H1 (cell line): ENCODE measurements around the gene TMEM273. TPM values are rescaled to one million over a fixed set of nuclear protein-coding genes. Genes with fewer than 3 reads are reported as not detected.

ENCODE experiments used
- CTCF ChIA-PET: fragments of 300-600 bp; sonication (Branson Sonifier 250); formaldehyde crosslinking; loops from one replicate; lab custom pipeline; 2021; ENCODE audit not compliant: partially characterized antibody; lab: Charles Lee
- POLR2A ChIA-PET: fragments of 300-600 bp; sonication (Branson Sonifier 250); formaldehyde crosslinking; loops from one replicate; lab custom pipeline; 2021; ENCODE audit warnings: inconsistent platforms; ENCODE audit not compliant: partially characterized antibody; lab: Charles Lee
- DNase-seq, 2 experiments: peaks; one replicate each; pipeline versions ENCODE4 v3.0.0 to v3.0.0-alpha.2; 2010 to 2022; ENCODE audit warnings: low spot score in 2 of 2, low read depth in 1 of 2, mixed read lengths in 1 of 2
- FAIRE-seq: peaks from 2 replicates; lab custom pipeline; 2011; peaks lifted over from hg19 to GRCh38; lab: Jason Lieb, UNC
- H2AFZ ChIP-seq: 2 replicates; pipeline ENCODE4 v1.8.1; 2012; ENCODE audit warnings: low read length, inconsistent platforms
- H2AK5ac ChIP-seq: 2 replicates; pipeline ENCODE4 v1.6.1; 2013; ENCODE audit warnings: low read depth, low read length
- H2BK120ac ChIP-seq: replicated peaks from 2 replicates; pipeline ENCODE3; 2013; ENCODE audit warnings: low read depth, low read length, inconsistent platforms
- H2BK12ac ChIP-seq: 2 replicates; pipeline ENCODE4 v1.6.1; 2013; ENCODE audit warnings: low read depth, low read length
- H2BK15ac ChIP-seq: 2 replicates; pipeline ENCODE4 v1.6.1; 2013; ENCODE audit warnings: low read length
- H2BK20ac ChIP-seq: 2 replicates; pipeline ENCODE4 v1.6.1; 2013; ENCODE audit warnings: low read length
- H2BK5ac ChIP-seq: 2 replicates; pipeline ENCODE4 v1.6.1; 2013; ENCODE audit warnings: low read depth, low read length
- H3K14ac ChIP-seq: 2 replicates; pipeline ENCODE4 v1.6.1; 2013; ENCODE audit warnings: inconsistent platforms; ENCODE audit not compliant: insufficient read length
- H3K18ac ChIP-seq: 2 replicates; pipeline ENCODE4 v1.6.1; 2013; ENCODE audit warnings: low read length; ENCODE audit errors: extremely low read depth
- H3K23ac ChIP-seq: 2 replicates; pipeline ENCODE4 v1.6.1; 2013; ENCODE audit warnings: inconsistent platforms; ENCODE audit not compliant: insufficient read length
- H3K23me2 ChIP-seq: 2 replicates; pipeline ENCODE4 v1.6.1; 2013; ENCODE audit warnings: low read depth, low read length
- H3K27ac ChIP-seq: 2 replicates; pipeline ENCODE4 v1.6.1; 2011; ENCODE audit warnings: low read depth, low read length, inconsistent platforms
- H3K27me3 ChIP-seq, 4 experiments: replicated peaks in 1 of 4; 1 replicate in 1 of 4; 2 replicates in 3 of 4; pipeline versions ENCODE4 v1.6.1 to v1.8.1; 2011 to 2013; ENCODE audit warnings: low read length in 3 of 4, mild to moderate bottlenecking in 3 of 4, inconsistent platforms in 2 of 4, mixed read lengths in 2 of 4, moderate library complexity in 1 of 4; ENCODE audit not compliant: control insufficient read depth in 3 of 4, insufficient read depth in 3 of 4; ENCODE audit errors: extremely low read depth in 1 of 4
- H3K36me3 ChIP-seq, 4 experiments: 2 replicates each; pipeline versions ENCODE4 v1.6.1 to v1.8.1; 2011 to 2013; ENCODE audit warnings: mild to moderate bottlenecking in 4 of 4, low read length in 3 of 4, moderate library complexity in 2 of 4, control low read depth in 1 of 4, inconsistent platforms in 1 of 4; ENCODE audit not compliant: insufficient read depth in 4 of 4, control insufficient read depth in 2 of 4
- H3K4ac ChIP-seq: replicated peaks from 2 replicates; pipeline ENCODE3; 2013; ENCODE audit warnings: low read length, low read depth, mixed read lengths, inconsistent platforms; ENCODE audit not compliant: insufficient read length
- H3K4me1 ChIP-seq, 4 experiments: replicated peaks in 1 of 4; 1 replicate in 1 of 4; 2 replicates in 3 of 4; pipeline versions ENCODE4 v1.6.1 to v1.8.1; 2011 to 2013; ENCODE audit warnings: low read length in 3 of 4, inconsistent platforms in 2 of 4, mixed read lengths in 1 of 4; ENCODE audit not compliant: insufficient read depth in 4 of 4, control insufficient read depth in 3 of 4
- H3K4me2 ChIP-seq, 2 experiments: 2 replicates each; pipeline versions ENCODE4 v1.6.1 to v1.8.1; 2011 to 2013; ENCODE audit warnings: low read depth in 2 of 2, low read length in 2 of 2, control low read depth in 1 of 2, inconsistent platforms in 1 of 2, mild to moderate bottlenecking in 1 of 2; ENCODE audit not compliant: insufficient read depth in 1 of 2
- H3K4me3 ChIP-seq, 4 experiments: fragments of 200-600, 300-600 bp in 1 of 4; sonication (generic), shearing (Covaris generic), sonication (Bioruptor Twin) in 1 of 4; 2 replicates each; pipeline versions ENCODE4 v1.5.1 to v1.8.1; 2011 to 2016; ENCODE audit warnings: low read length in 4 of 4, low read depth in 3 of 4, control low read depth in 2 of 4, inconsistent platforms in 2 of 4, mild to moderate bottlenecking in 2 of 4, mixed read lengths in 1 of 4, moderate library complexity in 1 of 4; ENCODE audit not compliant: insufficient read depth in 2 of 4; ENCODE audit errors: extremely low read depth in 1 of 4
- H3K56ac ChIP-seq: replicated peaks from 2 replicates; pipeline ENCODE3; 2013; ENCODE audit warnings: low read depth, mild to moderate bottlenecking, mixed read lengths, low read length, inconsistent platforms; ENCODE audit not compliant: insufficient read length
- H3K79me1 ChIP-seq: 2 replicates; pipeline ENCODE4 v1.6.1; 2013; ENCODE audit warnings: low read depth, low read length, control low read depth
- H3K79me2 ChIP-seq, 2 experiments: 2 replicates each; pipeline versions ENCODE4 v1.6.1 to v1.8.1; 2012 to 2013; ENCODE audit warnings: low read length in 2 of 2, mild to moderate bottlenecking in 2 of 2, inconsistent platforms in 1 of 2; ENCODE audit not compliant: insufficient read depth in 2 of 2, control insufficient read depth in 1 of 2
- H3K9ac ChIP-seq, 4 experiments: replicated peaks in 1 of 4; 1 replicate in 1 of 4; 2 replicates in 3 of 4; pipeline versions ENCODE4 v1.6.1 to v1.8.1; 2011 to 2013; ENCODE audit warnings: low read depth in 3 of 4, low read length in 3 of 4, control low read depth in 2 of 4, mild to moderate bottlenecking in 2 of 4, moderate library complexity in 2 of 4, inconsistent platforms in 1 of 4; ENCODE audit errors: extremely low read depth in 1 of 4
- H3K9me3 ChIP-seq, 2 experiments: 2 replicates each; pipeline versions ENCODE4 v1.6.1 to v1.8.1; 2012 to 2013; ENCODE audit warnings: mild to moderate bottlenecking in 2 of 2, moderate library complexity in 2 of 2, control low read depth in 1 of 2, inconsistent platforms in 1 of 2, low read depth in 1 of 2, low read length in 1 of 2, mixed read lengths in 1 of 2; ENCODE audit not compliant: insufficient read depth in 2 of 2
- H4K20me1 ChIP-seq, 2 experiments: replicated peaks in 1 of 2; 2 replicates each; pipeline versions ENCODE3 to v1.8.1; 2011 to 2013; ENCODE audit warnings: inconsistent platforms in 2 of 2, low read length in 2 of 2, mild to moderate bottlenecking in 1 of 2; ENCODE audit not compliant: insufficient read depth in 2 of 2, control insufficient read depth in 1 of 2
- H4K5ac ChIP-seq: 2 replicates; pipeline ENCODE4 v1.6.1; 2013; ENCODE audit warnings: low read length, low read depth, mixed read lengths, inconsistent platforms; ENCODE audit not compliant: insufficient read length
- H4K8ac ChIP-seq: 2 replicates; pipeline ENCODE4 v1.8.0; 2013; ENCODE audit warnings: mild to moderate bottlenecking, moderate library complexity, low read length, inconsistent platforms; ENCODE audit not compliant: insufficient read depth; ENCODE audit errors: extremely low read depth
- H4K91ac ChIP-seq: replicated peaks from 2 replicates; pipeline ENCODE3; 2013; ENCODE audit warnings: low read length, mixed read lengths, inconsistent platforms; ENCODE audit not compliant: insufficient read length
- EGR1 ChIP-seq: IDR thresholded peaks from 2 replicates; pipeline ENCODE4 v1.6.1; 2011; ENCODE audit warnings: low read depth, low read length, borderline replicate concordance
- KDM1A ChIP-seq: fragments of 200-600, 300-600 bp; sonication (generic); IDR thresholded peaks from 2 replicates; pipeline ENCODE4 v1.7.1; 2016; ENCODE audit warnings: mild to moderate bottlenecking, low read length, borderline replicate concordance
- KDM5A ChIP-seq: fragments of 200-600 bp; IDR thresholded peaks from 2 replicates; pipeline ENCODE4 v1.7.1; 2012; ENCODE audit warnings: mild to moderate bottlenecking, low read length, inconsistent platforms, mixed read lengths
- RAD21 ChIP-seq, 2 experiments: IDR thresholded peaks in 1 of 2; conservative IDR thresholded peaks in 1 of 2; 2 replicates each; pipeline ENCODE4 v1.6.1; 2011; ENCODE audit warnings: low read depth in 2 of 2, low read length in 2 of 2, improper control_type of control experiment in 1 of 2, inconsistent platforms in 1 of 2, mild to moderate bottlenecking in 1 of 2, moderate library complexity in 1 of 2
- RBBP5 ChIP-seq: IDR thresholded peaks from 2 replicates; pipeline ENCODE4 v1.7.1; 2012; ENCODE audit warnings: low read depth, mild to moderate bottlenecking, inconsistent platforms, low read length, moderate library complexity, borderline replicate concordance
- RFX5 ChIP-seq: IDR thresholded peaks from 2 replicates; pipeline ENCODE4 v1.6.1; 2011; ENCODE audit warnings: low read depth, low read length, improper control_type of control experiment, borderline replicate concordance
- SAP30 ChIP-seq: fragments of 300-600 bp; sonication (generic); IDR thresholded peaks from 2 replicates; pipeline ENCODE4 v1.7.1; 2012; ENCODE audit warnings: low read length, moderate library complexity, mild to moderate bottlenecking, inconsistent platforms; ENCODE audit not compliant: insufficient read depth, insufficient replicate concordance
- SIRT6 ChIP-seq: IDR thresholded peaks from one replicate; pipeline ENCODE4 v1.7.1; 2012; ENCODE audit warnings: low read length, inconsistent platforms
- SP4 ChIP-seq: IDR thresholded peaks from 2 replicates; pipeline ENCODE4 v1.6.1; 2012; ENCODE audit warnings: low read length, inconsistent platforms
- SRF ChIP-seq: IDR thresholded peaks from 2 replicates; pipeline ENCODE4 v1.6.1; 2011; ENCODE audit warnings: mild to moderate bottlenecking, low read depth, low read length, moderate library complexity
- WGBS, 2 experiments: shearing (Covaris generic) in 1 of 2; methylation state at CpG; one replicate each; pipeline versions ENCODE4 v1.1.6 to v1.1.7; 2013 to 2015; ENCODE audit warnings: low lambda C conversion rate in 2 of 2, mixed read lengths in 2 of 2, inconsistent platforms in 1 of 2, low coverage in 1 of 2, missing lambda C conversion rate in 1 of 2; ENCODE audit not compliant: insufficient replicate concordance in 2 of 2, insufficient coverage in 1 of 2, insufficient read length in 1 of 2; ENCODE audit errors: extremely low coverage in 1 of 2, missing lambda C conversion rate in 1 of 2; 5-methylcytosine and 5-hydroxymethylcytosine counted together
- polyA plus RNA-seq, 7 experiments: library from polyadenylated mRNA; depleted of rRNA in 3 of 7; stranded (reverse) in 5 of 7; unstranded in 2 of 7; fragments of >200 nt in 5 of 7; fragments of 200-250 nt in 2 of 7; gene quantifications; 1 replicate in 5 of 7; 2 replicates in 1 of 7; 4 replicates in 1 of 7; pipeline versions ENCODE4 v1.2.1 to v1.2.3, GENCODE V29; 2011 to 2013; ENCODE audit warnings: missing spikeins in 2 of 7, mixed read lengths in 2 of 7
- total RNA-seq: library from RNA; stranded (reverse); fragmentation: NEBNext Ultra II Directional; extraction: Animal tissue kit (Norgen Biotek cat#: 25700); gene quantifications from 2 replicates; pipeline ENCODE4 v1.2.1, GENCODE V29; 2021

The TMEM273 gene
- total and polyA plus RNA-seq, 2 of the 8 experiments (the other 6 are each of a cell fraction or from before 2014, with no cell fraction given), result not detected

GRCh38 chr10:49219248-49219647 is 31.1 kb upstream of the TMEM273 start:
- H2BK120ac ChIP-seq, result no peak overlapping the region
- no peaks in the 10 kb centered on the region for H3K23me2 ChIP-seq
- no peak overlapping the region for H3K4me2 ChIP-seq
- no peak overlapping the region for H4K91ac ChIP-seq
- no peak overlapping the region for H4K5ac ChIP-seq
- H2BK15ac ChIP-seq, result no peak overlapping the region
- H3K27me3 ChIP-seq, result no peaks in the 10 kb centered on the region
- no peak overlapping the region for H4K8ac ChIP-seq
- no peak overlapping the region for H3K18ac ChIP-seq
- no peak overlapping the region for H2AK5ac ChIP-seq
- no peak overlapping the region for H2BK12ac ChIP-seq
- H3K4me3 ChIP-seq, result no peak overlapping the region
- no peaks in the 10 kb centered on the region for H3K4me1 ChIP-seq
- H3K36me3 ChIP-seq, result no peaks in the 10 kb centered on the region; a peak in 1 of 8 replicates
- no peak overlapping the region for H3K56ac ChIP-seq
- no peaks in the 10 kb centered on the region for H3K79me2 ChIP-seq
- POLR2A ChIA-PET, result no interaction called here
- H3K23ac ChIP-seq, result no peak overlapping the region
- H3K9me3 ChIP-seq, result no peaks in the 10 kb centered on the region
- H3K9ac ChIP-seq, result no peak overlapping the region
- no peak overlapping the region for H2BK5ac ChIP-seq
- no peak for TF ChIP-seq RAD21 (IDR thresholded peaks at IDR 0.05 in 1 of 2, conservative IDR thresholded peaks at IDR 0.05 in 1 of 2; ENCODE audit: low read depth in 2 of 2, low read length in 2 of 2)
- no peak for TF ChIP-seq SIRT6
- TF ChIP-seq KDM1A, result no peak
- no peak for TF ChIP-seq RBBP5
- no peak for TF ChIP-seq SAP30
- TF ChIP-seq RFX5, result no peak
- no peak for TF ChIP-seq EGR1
- TF ChIP-seq KDM5A, result no peak
- no peak for TF ChIP-seq SP4
- TF ChIP-seq SRF, result no peak
- WGBS, 2 experiments, result 92% methylated on average over 2 of the region's 2 CpGs; no CpG with 5 or more reads in 1 of the 2 experiments
- H3K4ac ChIP-seq, result no peak overlapping the region
- H2AFZ ChIP-seq, result no peak overlapping the region
- DNase-seq (no peak), FAIRE-seq (no peak)
- CTCF ChIA-PET, result interaction anchor here (0.5 to 1.6 kb wide), 3 partner anchors 9 to 303 kb away, joined by 3 read pairs; no protein-coding TSS in a partner anchor
- no peaks in the 10 kb centered on the region for H3K79me1 ChIP-seq
- no peaks in the 10 kb centered on the region for H4K20me1 ChIP-seq
- H3K14ac ChIP-seq, result no peak overlapping the region
- H2BK20ac ChIP-seq, result no peak overlapping the region
- no peak overlapping the region for H3K27ac ChIP-seq
